ENCODE results near the gene SLC12A6.

DNA sequence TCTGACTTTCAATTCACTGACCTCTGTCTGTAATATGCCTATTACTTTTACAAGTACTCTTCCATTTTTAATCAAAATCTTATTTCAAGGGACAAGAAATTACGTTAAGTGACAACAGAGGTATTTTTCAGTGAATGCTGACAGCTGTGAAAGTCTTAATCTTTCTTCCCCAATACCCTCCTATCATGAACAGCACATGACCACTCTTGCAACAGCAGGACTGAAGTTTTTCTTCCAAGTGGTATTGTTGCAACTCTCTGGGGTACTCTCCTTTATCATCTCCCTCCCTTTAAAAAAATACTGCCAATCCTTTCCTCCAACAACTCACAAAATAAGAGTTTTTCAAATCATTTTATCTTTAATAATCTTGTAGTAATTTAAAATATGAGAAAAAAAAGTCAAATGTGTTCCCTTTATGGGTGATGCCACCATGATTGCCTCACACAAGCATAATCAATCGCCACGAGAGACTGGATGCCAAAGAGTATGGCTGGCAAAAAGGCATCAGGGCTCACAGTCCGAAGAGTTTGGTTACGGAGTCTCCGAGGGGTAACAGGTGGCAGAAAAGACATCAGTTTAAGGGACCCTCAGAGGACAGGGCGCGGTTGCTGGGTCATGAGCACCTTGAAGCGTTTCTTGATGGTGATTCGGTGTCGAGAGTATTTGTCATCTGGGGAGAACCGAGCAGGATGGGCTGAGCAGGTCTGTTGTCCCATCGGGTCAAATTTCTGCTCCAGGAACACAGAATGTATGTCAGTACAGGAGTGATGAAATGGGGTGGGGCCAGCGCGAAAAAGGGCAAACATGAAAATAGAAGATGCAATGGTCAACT lies 4.0 kb upstream of the SLC12A6 start:
- TF ChIP-seq, protein P1, sequence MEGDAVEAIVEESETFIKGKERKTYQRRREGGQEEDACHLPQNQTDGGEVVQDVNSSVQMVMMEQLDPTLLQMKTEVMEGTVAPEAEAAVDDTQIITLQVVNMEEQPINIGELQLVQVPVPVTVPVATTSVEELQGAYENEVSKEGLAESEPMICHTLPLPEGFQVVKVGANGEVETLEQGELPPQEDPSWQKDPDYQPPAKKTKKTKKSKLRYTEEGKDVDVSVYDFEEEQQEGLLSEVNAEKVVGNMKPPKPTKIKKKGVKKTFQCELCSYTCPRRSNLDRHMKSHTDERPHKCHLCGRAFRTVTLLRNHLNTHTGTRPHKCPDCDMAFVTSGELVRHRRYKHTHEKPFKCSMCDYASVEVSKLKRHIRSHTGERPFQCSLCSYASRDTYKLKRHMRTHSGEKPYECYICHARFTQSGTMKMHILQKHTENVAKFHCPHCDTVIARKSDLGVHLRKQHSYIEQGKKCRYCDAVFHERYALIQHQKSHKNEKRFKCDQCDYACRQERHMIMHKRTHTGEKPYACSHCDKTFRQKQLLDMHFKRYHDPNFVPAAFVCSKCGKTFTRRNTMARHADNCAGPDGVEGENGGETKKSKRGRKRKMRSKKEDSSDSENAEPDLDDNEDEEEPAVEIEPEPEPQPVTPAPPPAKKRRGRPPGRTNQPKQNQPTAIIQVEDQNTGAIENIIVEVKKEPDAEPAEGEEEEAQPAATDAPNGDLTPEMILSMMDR (IDR thresholded peaks at IDR 0.05), result no peak
- TF ChIP-seq POLR2A (IDR thresholded peaks at IDR 0.05), result no peak
